HCEC 1CT (cell line): Measurements from ENCODE around the gene TTC7B.

Source experiments
- DNase-seq: peaks from one replicate; pipeline ENCODE4 v3.0.0-alpha.2; 2017

Gene TTC7B

DNA sequence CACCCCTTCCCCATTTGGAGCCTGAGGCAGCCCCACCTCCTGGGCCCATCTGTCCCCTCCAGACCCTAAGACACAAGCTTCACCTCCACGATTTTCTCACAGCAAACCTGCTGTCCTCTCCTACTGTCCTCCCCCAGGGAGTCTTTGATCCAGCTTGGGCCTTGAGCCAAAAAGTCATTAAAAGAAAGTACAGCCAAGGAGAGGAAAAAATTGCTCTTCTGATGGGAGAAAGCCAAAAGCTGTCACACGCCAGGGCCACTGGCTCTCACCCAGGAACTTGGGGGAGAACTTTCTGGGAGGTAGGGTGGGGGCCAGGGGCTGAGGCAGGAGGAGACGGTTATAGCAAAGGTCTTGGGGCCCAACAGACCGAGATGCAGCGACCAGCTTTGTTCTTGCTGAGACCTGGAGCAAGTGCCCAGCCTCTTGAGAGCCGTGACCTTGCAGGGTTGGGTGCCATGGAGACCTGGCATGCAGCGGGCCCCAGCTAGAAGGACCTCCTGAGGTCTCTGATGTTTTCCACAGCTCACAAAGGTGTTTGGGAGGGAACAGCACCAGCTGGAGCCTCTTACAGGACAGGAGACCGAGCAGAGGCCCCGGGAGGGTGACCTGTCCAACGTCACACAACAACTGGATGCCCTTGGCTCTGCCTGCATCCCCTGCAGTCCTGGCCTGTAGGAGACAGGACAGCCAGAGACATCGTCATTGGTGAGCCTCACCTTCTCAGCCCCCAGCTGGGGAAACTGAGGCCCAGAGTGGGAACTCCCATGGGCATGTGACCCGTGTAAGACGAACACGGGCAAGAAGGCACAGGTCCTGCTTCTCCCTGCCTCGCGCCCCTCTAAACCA lies 294.9 kb downstream of the TTC7B start:
- DNase-seq, result no peak

DNA sequence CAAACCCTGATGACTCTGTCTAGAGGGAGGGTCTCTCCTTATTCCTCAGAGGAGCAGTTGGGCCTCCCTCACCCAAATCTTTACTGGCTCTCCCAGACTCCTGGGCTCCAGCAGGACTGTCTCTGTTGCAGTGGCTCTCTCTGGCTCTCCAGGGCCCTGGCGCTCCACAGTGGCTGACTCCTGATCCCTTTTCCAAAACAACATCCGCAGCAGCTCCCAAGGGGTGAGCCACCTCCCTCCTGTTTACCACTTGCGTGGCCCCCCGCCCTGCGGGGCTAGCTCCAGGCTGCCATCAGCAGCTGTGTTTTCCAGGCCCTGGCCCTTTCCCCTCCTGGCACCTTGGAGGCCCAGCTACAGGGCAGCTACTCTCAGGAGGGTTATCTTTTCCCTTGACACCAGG lies 295.9 kb downstream of the TTC7B start:
- no peak for DNase-seq

DNA sequence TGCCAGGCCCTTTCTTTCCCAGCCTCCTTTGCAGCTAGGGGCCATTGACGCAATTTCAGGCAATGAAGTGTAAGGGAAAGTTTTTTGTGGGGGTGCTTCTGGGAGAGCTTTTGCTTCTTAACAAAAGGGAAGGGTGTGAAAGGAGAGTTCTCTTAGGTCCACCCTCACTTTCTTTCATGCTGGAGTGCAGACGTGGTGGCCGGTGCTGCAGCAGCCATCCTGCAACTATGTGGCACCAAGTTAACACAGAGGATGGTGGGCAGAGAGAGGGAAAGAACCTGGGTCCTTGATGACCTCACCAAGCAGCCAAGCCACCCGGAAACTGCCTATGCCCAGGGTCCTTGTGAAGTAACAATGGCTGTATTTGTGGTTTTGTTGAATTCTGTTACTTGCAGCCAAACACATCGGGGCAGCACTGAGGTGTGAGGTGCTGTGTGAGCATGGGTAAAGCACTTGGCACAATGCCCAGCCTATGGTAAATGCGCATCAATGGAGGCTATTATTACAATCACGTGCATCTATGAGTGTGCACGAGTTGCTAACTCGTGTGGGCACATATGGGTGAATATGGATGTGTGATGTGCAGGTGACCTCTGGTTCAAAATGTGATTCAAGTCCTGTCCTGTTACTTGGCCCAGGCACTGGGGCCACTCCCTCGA lies 296.8 kb downstream of the TTC7B start:
- DNase-seq, result no peak

DNA sequence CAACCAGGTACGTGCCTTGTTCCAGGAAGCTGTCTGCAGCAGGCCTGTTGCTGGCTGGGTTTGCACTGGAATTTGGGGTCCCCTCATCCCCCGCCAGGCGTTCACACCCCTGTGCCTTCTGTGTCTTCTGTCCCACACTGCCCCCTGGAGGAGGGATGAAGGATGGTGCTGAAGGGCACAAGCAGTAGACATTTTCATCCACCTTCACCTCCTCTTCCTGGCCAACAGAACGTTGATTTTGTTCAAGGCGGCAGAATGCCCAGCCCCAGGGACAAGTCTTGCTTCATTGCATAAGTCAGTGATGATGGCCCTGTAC lies 297.3 kb downstream of the TTC7B start:
- no peak for DNase-seq

DNA sequence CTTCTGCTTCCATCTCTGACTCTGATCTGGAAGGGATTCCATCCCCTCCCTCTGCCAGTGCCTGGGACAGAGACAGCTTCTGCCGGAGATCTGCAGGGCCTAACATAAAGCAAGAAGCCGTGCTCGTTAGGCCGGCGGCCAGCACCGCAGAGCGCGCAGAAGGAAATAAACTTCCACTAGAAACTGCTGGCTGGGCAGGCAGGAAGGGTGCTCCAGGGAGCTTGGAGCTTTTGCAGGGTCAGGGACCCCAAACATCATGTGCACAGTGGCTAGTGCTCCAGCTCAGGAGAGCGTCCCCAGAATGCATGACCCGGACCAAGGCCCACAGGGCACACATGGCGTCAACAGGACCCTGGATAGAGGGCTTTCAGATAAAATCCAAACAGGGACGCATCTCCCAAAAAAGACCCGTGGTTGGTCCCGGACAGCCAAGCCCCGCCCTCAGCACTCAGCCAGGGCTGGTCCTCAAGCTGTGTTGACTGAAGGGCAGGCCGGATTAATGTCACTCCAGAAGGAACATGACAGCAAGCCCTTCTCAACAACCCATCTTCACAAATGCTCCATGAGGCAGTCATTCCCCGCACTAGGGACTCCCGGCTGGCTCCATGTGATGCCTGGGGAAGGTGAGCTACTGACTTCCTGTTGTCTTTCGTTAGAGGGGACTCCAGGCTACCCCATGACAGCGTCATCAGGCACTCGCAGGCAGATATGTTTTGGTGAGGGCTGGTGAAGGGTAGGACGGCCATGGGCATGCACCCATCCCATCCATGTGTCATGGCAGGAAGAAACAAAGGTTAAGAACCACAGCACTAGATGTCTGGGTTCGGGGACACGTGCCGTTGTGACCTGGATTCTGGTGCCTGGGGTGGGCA lies 297.9 kb downstream of the TTC7B start:
- DNase-seq, result no peak

DNA sequence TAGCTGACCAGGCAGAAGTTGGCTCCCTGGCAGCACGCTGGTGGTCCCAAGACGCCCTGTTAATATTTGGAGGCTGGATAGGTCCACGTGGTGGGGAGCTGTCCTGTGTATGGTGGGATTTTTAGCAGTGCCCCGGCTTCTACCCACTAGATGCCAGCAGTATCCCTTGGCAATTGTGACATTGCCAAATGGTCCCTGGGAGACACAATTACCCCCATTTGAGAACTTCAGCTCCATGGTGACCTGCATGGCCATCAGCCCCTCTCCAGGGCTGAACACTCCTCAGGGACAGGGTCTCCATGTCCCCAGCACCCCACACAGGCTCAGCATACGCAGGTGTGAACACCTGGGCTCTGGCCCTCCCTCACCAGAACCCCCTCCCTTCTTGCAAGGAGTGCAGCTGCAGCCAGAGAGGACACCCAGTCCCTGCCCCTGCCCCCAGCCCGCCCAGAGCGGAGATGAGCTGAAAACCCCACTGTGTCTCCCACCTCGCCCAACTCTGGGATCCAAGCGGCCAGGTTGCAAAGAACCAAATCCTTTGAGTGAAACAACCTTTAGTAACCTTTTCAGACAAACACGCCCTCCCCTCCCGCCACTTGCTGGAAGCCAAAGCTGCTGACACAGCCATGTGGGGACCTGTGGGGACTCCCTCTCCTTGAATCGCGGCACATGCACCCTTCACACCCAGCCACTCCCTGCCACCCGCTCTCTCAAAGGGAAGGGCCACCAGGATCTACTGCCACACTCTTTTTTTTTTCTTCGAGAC lies 299.0 kb downstream of the TTC7B start:
- no peak for DNase-seq

DNA sequence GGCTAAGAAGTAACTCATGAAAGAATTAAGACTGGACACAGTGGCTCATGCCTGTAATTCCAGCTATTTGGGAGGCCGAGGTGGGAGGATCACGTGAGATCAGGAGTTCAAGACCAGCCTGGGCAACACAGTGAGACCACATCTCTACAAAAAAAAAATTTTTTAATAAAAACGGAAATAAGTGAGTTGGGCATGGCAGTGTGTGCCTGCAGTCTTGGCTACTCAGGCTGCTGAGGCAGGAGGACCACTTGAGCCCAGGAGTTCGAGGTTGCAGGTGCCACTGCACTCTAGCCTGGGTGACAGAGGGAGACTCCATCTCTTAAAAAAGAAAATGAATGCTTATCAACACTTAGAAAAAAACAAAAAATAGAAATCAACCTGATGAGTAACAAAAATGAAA lies 301.7 kb downstream of the TTC7B start:
- DNase-seq, result no peak

DNA sequence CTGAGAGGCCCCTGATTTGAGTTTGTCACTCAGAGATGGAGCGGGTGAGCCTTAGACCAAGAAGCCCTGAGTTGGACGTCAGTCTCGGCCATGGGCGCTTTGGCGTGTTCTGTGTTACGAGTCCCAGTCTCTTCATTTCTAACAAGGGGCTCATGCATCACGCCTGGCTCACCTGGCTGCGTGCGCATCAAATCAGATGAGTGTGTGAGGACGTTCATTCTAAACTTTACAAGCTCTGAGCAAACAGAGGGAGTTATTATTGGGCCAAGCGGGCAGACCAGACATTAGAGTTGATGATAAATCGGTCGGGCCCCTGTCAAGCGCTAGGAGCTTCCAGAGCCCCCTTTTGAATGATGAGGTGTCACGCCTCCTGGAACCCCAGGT lies 302.2 kb downstream of the TTC7B start:
- no peak for DNase-seq

DNA sequence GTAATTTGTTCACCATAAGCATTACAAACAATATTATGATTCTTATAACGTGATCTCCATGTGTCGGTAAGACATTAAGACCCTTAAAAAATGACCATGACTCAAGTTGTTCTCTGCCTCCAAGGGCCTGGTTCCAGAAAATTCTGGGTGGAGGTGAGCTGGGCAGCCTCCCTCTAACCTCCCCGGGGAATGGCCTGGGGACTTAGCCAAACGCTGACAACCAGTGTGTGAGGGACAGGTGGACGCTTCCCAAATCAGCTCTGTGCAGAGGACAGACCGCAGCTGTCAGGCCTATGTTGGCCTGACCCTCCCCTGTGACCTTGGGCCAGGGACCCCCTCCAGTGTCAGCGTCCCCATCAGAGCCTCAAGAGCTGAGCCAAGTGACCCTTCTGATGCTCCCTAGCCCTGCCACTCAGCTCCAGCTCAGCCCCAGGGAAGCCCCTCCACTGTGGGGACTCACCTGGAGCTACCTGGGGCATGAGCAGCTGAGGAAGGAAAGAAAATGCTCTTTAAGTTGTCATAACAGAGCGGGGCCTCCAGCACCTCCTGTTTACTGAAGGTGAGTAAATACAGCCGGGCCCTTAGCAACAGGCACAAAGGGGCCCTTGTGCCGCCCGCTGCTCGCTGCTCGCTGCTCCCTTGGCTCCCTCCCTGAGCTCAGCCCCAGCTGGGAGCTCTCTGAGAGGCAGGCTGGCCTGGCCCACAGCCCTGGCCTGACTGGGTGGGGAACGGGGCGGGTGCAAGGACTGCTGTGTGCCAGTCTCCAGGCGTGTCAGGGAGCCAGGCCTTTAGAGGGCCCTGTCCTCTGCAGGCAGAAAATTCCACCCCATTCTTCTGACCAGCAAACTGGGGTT lies 302.8 kb downstream of the TTC7B start:
- no peak for DNase-seq

DNA sequence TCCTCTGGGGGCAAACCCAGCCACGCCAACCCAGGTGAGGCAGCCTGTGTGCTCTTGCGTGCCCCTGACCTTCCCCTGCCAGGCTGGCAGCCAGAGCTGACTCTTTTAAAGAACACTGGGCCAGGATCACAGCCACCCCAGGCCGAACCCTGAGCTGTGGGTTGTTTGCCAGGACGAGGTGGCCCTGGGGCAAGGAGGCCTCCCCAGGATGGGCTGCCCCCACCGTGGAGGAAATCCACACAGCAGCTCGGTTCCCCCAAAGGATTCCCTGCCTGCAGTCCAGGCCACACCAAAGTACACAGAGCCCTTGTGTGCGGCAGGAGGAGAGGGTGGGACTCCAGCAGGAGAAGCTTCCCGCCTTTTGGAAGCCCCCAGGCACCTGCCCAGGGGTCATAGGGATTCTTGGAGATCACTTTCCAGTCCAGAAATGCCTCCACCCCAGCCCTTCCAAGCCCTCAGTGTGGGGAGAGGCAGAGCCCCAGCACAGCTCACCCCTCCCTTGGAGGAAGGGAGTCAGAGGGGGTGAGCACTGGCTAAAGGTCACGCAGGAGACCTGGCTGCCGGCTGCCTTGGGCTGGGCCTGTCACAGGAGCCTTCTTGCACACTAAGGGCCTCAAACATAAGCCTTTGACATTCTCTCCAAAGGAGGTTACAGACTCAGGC lies 303.8 kb downstream of the TTC7B start:
- no peak for DNase-seq

DNA sequence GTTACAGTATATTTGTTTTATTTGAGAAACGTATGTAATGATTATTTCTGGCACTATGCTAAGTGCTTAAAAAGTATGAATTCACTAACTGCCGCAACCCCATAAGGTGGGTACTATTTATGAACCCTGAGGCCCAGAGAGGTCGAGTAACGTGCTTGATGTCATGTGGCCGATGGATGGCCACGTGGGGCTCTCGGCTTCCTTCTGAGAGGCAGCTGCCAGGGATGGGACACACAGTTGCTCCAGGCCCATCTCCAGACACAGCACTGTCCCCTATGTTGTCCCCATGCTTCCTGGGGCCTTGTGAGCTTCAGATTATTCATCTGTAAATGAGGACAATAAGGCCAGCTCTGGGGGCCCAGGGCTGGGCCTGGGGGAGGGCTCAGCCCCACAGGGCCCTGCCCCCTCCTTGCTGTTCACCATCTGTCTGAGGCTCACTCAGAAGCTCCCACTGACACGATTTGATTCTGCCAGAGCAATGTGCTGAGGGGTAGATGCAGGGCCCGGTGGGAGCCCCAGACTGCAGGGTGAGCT lies 304.4 kb downstream of the TTC7B start:
- DNase-seq, result no peak

DNA sequence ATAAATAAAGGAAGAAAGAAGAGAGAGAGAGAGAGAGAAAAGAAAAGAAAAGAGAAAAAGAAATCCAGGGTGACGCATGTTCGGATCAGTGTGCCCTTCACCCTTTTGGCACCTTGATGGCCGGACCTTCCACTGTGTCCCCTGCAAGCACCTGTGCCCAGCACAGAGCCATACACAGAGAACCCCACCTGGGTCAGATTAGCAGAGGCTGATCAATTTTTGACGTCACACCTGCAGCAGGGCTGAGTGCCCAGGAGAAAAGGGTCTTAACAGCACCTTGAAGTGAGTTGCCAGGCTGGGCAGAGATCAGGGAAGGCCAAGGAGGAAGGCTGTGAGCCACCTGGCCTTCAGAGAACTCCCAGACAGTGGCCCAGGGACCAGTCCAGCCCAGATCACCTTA lies 305.0 kb downstream of the TTC7B start:
- DNase-seq, result no peak

DNA sequence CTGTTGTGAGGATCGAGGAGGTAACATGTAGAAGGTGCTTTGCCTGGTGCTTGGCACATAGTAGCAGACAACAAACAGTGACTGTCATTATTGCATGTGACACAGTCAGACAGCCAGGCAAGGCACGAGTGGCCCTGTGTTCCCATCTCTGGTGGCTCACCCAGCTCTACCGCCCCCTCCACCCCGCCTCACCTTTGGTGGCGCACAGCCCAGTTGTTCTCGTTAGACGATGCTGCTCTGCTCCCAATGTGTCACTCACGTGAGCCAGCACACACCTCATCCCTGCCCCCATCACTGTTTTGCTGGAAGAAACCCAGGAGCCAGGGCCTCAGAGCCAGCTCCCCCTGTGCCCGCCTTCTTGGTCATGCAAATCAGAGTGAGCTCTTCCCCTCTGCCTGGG lies 306.1 kb downstream of the TTC7B start:
- DNase-seq, result no peak

DNA sequence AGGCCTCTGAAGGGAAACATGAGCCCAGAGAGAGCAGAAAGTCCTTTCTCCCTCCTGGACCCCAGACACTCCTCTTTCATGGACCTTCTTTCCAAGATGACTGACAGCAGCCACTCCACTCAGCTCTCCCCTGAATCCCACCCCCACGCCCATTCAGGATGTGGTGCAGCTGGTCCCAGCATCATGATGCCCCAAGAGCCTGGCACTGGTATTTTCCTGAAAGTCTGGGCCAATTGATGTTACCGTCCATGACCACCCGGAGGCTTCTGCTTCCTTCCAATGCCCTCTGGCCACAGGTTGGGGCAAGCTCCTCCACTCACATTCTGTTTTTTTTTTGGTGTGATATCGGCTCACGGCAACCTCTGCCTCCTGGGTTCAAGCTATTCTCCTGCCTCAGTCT lies 306.8 kb downstream of the TTC7B start:
- DNase-seq, result no peak

DNA sequence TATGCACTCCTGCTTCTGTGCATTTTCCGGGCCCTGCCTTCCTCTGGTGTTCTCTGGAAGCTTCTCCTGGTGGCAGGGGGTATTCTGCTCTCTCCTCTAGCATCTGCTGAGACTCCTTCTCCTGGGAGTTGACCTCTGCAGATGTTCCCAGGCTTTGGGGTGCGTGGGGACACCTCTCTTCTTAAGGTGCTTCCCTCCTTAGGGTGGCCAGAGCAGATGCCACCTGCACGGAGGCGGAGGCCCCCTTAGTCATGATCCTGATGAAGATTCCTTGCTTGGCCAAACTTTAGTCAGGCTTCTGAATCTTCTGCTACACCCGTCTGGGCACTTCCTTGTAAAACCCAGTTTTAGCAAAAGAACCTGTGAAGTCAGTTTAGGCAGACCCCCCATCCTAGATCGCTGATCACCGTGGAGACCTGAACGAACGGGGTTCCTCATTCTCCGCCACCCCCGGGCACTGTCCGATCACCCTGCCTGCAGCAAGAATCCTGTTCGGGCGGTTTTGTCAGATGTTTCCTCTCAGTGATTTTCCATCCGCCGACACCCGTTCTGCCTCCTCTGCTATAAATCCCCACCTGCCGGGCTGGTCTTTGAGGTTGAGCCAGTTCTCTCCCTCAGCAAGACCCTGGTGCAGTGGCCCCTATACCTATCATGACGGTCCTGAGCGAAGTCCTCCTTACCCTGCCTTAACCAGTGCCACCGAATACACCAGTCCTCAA lies 307.5 kb downstream of the TTC7B start:
- DNase-seq, result no peak

DNA sequence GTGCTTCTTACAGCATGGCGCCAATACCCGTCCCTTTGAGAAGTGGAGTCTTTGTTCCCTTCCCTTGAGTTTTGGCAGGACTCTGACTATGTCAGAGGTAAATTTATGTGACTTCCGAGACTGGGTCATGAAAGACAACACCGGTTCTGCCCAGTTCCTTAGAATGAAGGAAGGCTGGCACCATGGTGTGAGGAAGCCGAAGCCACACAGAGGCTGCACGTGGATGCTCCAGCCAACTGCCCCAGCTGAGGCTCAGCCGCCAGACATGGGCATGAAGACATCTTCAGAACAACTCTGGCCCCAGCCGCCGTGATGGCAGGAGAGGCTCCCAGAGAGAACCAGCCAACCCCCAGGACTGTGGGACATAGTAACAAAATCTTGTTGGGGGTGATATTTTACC lies 308.2 kb downstream of the TTC7B start:
- no peak for DNase-seq

DNA sequence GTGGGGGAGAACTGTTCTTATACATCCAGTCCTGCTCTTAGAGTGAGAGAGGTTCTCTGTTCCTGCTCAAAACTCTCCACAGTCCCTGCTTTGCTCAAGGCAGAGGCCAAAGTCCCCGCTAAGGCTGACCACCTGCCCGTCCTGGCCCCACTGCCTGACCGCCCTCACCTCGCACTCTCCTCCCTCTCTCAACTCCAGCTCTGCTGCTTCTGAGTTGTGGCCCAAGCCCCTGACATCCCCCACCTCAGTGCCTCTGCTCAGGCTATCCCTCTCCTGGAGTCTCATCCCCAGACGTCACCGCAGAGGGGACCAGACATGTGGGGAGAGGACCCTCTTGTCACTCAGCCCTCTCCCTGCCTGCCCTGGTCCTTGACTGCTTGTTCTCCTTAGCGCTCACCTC lies 308.8 kb downstream of the TTC7B start:
- no peak for DNase-seq

DNA sequence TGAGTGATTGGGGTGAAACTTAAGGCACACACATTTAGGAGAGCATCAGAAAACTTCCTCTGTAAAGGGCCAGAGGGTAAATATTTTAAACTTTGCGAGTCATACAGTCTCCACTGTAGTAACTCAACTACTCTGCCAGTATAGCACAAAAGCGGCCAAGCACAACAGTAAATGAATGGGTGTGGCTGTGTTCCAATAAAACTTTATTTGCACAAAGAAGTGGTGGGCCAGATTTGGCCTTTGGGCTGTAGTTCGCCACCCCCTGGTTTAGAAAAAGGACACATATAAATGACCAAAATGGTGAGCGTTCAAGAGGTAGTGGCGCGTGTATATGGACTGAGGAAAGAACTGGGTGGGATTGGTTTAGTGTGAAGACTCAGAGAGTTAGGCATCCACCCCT lies 309.5 kb downstream of the TTC7B start:
- no peak for DNase-seq

DNA sequence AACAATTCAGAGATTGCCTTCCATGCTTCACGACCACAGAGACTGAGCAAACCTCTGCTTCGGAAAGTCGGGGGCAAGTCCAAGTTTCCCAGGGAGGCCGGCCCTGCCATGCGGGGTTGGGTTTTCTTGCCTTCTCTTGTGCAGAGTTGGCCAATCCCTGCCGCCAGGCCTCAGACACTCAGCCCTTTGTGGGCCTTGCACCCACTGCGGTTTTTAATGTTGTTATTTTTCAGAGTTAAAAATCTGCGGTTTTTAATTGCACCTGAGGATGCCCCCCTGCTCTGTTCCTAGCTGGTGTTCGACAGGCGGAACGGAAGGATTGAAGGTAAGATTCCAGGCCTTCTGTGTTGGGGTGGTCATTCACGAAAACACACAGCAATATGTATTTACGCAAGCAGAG lies 310.7 kb downstream of the TTC7B start:
- DNase-seq, result no peak

DNA sequence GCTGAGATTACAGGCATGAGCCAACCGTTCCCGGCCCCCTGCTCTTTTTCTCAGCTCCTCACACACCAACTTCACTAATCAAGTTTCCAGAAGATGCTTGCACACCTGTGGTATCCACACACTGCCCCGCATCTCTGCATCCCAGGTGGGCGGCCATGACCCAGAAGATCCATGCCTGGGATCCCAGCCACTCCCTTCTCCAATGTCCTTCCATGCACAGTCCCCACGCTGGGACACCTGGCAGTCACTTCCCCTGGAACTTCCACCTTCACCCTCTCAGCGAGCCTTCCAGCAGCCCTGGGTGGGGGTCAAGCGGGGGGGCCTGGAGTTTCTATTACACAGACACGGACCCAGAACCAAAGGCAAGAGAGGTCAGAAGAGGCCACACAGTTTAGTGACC lies 311.6 kb downstream of the TTC7B start:
- DNase-seq, result no peak

DNA sequence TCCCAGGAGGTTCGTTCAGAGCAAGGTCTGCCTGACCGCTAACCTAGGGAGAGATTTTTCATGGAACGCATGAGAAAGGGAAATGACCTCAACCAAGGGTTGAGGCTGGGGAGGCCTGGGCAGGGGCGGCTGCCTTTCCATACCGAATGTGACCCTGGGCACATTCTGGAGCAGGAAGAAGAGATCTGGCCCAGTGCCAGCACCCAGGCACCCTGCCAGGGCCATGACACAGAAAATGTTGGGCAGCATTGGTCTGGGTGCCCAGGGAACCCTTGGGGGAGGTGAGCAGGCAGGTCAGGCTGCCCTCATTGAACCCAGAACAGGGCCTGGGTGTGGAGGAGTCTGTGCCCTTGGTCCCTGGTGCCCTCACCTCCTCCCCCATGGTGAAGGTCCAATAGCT lies 312.6 kb downstream of the TTC7B start:
- DNase-seq, result no peak
